Spleen (tissue), 7 donors: ENCODE data around the gene CCDC88A.

Experiments used
- POLR2A ChIP-seq, 3 donors: fragments of 450-650 bp; IDR thresholded peaks; one replicate each; pipeline ENCODE4 v1.5.1; 2017; ENCODE audit warnings: antibody characterized with exemption in 3 of 3, mild to moderate bottlenecking in 1 of 3
- TF ChIP-seq, protein P1 (sequence below), 11 experiments: fragments of 200-600 bp in 7 of 11; fragments of 450-650 bp in 4 of 11; sonication (generic) in 4 of 11; IDR thresholded peaks in 8 of 11; conservative IDR thresholded peaks in 3 of 11; 1 replicate in 7 of 11; 2 replicates in 4 of 11; pipeline versions ENCODE4 v1.4.0 to v1.8.0; 2016 to 2021; ENCODE audit warnings: antibody characterized with exemption in 11 of 11, inconsistent platforms in 4 of 11, mild to moderate bottlenecking in 1 of 11
- donor health status: DM: no; HTN: no; CAD: no; lungs with moderate emphysema.
- donor health status: DM: no; HTN: no; CAD: no.
- donor health status: DM: no; HTN: no; CAD: no.

DNA sequence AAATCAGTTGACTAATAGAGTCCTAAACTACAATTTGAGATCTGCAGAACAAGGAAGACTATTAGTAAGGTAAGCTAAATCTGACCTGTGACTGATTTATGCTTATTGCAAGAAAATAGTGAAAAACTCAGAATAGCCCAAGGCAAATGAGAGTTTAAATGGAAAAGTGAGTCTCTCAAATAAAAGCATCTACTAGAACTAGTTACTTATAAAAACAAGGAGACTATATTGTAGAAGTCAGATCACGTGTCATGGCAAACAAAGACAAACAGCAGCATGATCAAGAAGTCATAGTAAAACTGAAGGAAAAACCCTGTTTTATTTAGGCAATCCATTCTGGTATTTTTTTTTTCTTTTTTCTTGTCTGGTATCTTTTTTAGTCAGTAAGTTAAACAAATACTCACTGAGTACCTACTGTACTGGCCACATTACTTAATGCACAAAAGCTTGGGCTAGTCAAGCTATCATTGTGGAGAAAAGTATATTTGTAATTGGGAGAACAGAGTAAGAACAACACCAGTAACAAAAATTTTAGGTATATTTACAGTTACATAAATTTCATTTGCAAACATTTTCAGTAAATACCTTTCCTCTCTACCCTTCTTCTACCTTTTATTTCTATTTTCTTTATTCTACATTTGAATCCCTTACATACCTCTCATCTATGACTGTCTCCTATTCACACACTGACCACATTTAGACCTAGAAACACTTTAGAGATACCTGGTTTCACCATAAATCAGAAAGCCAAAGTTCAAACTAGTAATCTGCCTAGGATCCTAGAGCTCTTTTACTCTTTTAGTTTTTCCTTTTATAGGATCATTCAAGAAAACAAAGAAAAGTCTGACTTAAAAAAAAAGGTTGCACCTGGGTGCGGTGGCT, 23.7 kb downstream of the CCDC88A start:
- TF ChIP-seq, protein P1, sequence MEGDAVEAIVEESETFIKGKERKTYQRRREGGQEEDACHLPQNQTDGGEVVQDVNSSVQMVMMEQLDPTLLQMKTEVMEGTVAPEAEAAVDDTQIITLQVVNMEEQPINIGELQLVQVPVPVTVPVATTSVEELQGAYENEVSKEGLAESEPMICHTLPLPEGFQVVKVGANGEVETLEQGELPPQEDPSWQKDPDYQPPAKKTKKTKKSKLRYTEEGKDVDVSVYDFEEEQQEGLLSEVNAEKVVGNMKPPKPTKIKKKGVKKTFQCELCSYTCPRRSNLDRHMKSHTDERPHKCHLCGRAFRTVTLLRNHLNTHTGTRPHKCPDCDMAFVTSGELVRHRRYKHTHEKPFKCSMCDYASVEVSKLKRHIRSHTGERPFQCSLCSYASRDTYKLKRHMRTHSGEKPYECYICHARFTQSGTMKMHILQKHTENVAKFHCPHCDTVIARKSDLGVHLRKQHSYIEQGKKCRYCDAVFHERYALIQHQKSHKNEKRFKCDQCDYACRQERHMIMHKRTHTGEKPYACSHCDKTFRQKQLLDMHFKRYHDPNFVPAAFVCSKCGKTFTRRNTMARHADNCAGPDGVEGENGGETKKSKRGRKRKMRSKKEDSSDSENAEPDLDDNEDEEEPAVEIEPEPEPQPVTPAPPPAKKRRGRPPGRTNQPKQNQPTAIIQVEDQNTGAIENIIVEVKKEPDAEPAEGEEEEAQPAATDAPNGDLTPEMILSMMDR (IDR thresholded peaks at IDR 0.05 in 8 of 11, conservative IDR thresholded peaks at IDR 0.05 in 3 of 11), result no peak
- no peak for TF ChIP-seq POLR2A (IDR thresholded peaks at IDR 0.05)
